HL-60 (cell line): ENCODE measurements around the gene SNUPN.

ENCODE experiments used
- POLR2AphosphoS5 ChIP-seq: IDR thresholded peaks from 2 replicates; pipeline ENCODE4 v1.6.1; 2012; ENCODE audit warnings: low read depth
- TF ChIP-seq, protein P1 (sequence below): IDR thresholded peaks from one replicate; pipeline ENCODE4 v1.5.1; 2011; ENCODE audit warnings: low read length, control low read depth, inconsistent platforms; ENCODE audit not compliant: insufficient read depth
- TF ChIP-seq, protein P2 (sequence below): IDR thresholded peaks from 2 replicates; pipeline ENCODE4 v1.6.1; 2012; ENCODE audit warnings: low read depth; ENCODE audit not compliant: insufficient replicate concordance

DNA sequence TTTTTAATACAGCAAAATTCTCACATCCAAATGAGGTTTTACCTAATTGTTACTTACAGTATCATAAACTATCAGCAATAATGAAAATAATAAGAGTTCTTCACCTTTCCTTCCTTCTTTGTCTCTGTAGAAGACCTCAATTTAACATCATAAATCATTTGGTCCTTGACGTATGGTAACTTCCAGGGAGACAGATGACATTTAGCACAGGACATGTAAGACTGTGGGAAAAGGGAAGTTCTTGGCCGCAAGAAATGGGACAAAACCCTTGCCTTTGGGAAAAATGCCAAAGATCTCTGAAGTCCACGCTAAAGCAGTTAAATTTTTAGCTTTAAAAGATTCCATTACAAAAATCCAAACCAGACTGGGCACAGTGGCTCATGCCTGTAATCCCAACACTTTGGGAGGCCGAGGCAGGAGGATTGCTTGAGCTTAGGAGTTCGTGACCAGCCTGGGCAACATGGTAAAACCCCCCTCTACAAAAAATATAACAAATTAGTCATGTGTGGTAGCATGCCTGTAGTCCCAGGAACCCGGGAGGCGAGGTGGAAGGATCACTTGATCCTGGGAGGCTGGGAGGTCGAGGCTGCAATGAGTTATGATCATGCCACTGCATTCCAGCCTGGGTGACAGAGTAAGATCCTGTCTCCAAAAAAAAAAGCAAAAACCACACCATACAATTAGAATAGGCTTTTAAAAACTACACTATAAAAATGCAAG is 55.2 kb downstream of the SNUPN start:
- TF ChIP-seq, protein P1, sequence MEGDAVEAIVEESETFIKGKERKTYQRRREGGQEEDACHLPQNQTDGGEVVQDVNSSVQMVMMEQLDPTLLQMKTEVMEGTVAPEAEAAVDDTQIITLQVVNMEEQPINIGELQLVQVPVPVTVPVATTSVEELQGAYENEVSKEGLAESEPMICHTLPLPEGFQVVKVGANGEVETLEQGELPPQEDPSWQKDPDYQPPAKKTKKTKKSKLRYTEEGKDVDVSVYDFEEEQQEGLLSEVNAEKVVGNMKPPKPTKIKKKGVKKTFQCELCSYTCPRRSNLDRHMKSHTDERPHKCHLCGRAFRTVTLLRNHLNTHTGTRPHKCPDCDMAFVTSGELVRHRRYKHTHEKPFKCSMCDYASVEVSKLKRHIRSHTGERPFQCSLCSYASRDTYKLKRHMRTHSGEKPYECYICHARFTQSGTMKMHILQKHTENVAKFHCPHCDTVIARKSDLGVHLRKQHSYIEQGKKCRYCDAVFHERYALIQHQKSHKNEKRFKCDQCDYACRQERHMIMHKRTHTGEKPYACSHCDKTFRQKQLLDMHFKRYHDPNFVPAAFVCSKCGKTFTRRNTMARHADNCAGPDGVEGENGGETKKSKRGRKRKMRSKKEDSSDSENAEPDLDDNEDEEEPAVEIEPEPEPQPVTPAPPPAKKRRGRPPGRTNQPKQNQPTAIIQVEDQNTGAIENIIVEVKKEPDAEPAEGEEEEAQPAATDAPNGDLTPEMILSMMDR, result no peak
- no peak for TF ChIP-seq POLR2AphosphoS5
- TF ChIP-seq, protein P2, sequence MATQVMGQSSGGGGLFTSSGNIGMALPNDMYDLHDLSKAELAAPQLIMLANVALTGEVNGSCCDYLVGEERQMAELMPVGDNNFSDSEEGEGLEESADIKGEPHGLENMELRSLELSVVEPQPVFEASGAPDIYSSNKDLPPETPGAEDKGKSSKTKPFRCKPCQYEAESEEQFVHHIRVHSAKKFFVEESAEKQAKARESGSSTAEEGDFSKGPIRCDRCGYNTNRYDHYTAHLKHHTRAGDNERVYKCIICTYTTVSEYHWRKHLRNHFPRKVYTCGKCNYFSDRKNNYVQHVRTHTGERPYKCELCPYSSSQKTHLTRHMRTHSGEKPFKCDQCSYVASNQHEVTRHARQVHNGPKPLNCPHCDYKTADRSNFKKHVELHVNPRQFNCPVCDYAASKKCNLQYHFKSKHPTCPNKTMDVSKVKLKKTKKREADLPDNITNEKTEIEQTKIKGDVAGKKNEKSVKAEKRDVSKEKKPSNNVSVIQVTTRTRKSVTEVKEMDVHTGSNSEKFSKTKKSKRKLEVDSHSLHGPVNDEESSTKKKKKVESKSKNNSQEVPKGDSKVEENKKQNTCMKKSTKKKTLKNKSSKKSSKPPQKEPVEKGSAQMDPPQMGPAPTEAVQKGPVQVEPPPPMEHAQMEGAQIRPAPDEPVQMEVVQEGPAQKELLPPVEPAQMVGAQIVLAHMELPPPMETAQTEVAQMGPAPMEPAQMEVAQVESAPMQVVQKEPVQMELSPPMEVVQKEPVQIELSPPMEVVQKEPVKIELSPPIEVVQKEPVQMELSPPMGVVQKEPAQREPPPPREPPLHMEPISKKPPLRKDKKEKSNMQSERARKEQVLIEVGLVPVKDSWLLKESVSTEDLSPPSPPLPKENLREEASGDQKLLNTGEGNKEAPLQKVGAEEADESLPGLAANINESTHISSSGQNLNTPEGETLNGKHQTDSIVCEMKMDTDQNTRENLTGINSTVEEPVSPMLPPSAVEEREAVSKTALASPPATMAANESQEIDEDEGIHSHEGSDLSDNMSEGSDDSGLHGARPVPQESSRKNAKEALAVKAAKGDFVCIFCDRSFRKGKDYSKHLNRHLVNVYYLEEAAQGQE, result no peak
